ENCODE results near the gene CANT1.

The CANT1 gene

DNA sequence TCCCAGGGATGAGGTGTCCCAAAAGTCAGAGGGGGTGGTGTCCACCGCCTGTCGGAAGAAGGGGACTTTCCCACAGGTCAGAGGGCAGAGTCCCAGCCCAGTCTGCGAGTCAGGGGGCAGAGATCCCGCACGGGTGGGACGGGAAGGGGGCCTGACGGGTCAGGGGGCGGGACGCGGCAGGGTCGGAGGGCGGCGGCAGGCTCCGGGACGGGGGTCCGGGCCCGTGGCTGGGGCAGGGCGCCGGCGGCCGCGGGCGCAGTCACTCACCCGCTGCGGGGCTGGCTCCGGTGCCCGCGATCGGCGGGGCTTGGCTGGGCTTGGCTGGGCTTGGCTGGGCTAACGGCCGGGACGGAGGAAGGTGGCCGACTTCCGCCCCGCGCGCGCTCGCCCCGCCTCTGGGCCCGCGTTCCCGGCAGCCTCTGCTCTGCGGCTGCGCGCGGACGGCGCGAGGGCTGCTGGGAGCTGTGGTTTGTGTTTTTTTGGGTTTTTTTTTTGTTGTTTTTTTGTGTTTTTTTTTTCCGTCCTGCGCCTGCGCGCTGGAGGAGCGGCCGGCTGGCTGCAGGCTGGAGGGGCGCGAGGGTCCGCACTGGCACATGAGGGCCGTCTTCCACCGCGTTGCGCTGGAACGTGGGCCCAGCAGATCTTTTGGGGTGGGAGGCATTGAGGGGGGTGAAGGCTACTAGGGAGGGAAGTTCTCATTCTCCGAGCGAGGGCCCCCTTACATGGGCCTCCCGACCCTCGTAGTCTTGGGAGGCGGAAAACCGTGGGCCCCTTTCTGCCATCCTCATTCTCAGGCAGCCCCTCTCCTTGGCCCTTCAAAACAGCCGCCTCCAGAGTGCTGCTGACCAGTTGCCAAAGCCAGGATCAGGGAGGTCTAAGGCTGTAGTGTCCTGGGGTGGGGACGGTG, at the start of gene CANT1:
Gene CANT1 (minus strand): TSS at position 368 of the 907 bp plus-strand sequence. CDS start 12,142 bp downstream, outside the sequence.
- no peak for FAIRE-seq

DNA sequence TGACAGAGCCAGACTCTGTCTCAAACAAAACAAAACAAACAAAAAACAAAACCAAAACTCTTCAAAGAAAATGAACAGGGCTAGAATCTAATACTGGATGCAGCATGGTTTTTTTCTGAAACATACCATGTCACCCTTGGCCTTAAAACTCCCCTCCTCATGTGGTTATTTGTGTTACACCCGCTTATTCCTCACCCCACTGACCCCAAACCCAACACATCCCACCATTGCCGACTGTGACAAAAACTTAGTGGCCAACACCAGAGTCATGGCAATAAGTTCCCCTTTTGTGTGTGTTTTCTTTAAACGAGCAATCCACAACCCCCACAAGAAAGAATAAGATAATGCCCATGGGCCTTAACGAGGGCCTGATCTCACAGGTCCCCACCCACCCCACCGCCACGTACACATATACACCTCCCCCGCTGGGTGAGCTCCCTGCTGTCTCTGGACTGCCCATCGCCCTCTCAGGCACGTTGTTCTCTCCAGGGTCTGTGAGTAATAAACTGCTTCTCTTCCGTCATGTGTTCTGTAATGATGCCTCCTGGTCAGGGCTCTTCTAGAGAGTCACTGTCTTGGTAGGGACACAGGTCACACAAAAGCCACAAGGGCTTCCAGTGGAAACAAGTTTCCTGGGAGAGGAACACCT, 48.3 kb upstream of the CANT1 start:
- FAIRE-seq: no peak

DNA sequence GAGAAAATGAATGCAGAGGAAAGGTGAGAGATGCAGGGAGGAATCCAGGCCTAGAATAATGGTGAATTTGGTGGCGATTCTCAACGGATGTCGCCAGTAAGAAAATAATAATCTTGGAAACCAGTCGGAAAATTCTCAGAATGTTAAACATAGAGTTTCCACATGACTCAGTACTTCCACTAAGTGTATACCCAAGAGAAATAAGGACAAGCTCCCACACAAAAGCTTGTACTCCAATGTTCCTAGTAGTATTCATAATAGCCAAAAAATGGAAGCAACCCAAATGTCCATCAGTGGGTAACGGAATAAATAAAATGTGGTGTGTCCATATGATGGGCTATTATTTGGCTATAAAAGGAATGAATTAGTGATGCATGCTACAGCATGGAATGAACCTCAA, 45.6 kb upstream of the CANT1 start:
- no peak for FAIRE-seq

DNA sequence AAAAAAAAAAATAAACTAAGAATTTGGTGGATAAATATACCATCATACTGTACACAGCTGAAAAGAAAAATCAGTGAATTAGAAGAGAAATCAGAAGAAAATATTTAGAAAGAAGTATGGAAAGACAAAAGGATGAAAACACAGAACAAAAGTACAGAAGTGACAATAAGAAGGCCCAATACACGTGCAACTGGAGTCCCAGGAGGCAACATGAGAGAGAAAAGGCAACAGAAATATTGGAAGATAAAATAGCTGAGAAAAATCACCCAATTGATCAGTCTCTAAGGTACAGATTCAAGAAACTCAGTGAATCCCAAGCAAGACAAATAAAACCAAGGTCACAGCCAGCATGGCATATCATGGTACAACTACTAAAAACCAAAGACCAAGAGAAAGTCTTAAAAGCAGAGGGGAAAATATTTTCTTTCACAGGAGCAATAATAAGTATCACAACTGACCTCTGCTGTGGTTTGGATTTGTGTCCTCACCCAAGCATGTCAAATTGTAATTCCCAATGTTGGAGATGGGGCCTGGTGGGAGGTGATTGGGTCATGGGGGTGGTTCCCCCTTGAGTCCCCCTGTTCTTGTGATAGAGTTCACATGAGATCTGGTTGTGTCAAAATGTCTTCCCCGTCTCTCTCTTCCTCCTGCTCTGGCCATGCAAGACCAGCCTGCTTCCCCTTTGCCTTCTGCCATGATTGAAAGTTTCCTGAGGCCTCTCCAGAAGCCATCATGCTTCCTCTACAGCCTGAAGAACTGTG, 44.8 kb upstream of the CANT1 start:
- no peak for FAIRE-seq

DNA sequence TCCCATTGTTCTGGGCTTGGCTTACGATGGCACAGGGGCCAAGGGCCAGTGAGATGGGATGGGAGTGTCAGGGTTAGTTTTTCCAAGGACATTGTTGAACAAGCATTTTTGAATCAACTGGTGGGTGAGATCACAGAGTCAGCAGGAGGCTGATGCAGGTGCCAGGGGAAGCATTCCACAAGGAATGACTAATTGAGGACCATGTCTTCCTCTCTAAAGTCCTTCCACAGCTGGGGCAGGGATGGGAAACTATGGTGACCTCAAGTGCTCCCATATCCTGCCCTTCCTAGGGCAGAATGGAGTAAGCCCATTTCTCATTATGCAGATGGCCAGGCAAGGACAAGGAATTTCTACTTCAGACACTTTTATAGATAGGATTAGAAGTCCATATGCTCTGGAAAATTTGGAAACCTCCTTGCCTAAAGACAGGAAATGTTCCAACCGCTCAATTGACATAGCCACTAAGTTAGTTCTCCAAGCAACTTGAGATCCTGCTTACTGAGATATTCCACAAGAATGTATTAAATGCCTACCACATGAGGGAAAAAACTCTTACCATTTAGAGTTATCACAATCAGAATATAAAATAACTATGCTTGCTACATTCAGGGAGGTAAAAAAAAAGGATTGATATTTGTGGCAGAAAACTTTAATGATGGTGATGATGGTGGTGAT, 43.8 kb upstream of the CANT1 start:
- FAIRE-seq: no peak

DNA sequence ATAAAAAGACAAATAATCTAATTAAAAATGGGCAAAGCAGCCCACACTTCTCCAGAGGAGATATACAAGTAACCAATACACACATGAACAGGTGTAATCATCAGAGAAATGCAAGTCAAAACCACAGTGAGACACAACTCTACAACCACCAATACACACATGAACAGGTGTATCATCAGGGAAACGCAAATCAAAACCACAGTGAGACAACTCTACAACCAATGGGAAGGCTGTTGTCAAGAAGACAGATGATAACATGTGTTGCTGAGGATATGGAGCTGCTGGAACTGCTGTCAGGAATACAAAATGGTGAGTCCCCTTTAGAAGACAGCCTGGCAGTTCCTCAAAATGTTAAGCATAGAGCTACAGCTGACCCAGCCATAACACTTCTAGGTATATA, 42.6 kb upstream of the CANT1 start:
- no peak for FAIRE-seq

DNA sequence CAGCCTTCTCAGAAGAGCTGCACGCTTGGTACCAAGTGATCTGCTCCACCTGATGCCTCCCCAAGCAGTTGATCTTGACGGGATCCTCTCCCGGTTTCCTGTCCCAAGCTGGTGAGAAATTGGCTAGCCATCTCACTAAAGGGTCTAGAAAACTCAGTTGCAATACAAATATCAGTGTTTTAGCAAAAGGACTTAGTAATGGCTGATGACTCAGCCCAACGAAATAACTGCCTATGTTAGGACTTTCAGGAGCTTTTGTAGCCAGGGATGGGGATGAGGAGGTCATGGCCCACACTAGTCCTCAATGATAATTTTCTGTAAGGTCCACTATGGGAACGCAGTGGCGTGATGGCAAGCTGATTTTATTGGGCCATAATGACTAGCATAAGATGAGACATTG, 41.7 kb upstream of the CANT1 start:
- FAIRE-seq: no peak

DNA sequence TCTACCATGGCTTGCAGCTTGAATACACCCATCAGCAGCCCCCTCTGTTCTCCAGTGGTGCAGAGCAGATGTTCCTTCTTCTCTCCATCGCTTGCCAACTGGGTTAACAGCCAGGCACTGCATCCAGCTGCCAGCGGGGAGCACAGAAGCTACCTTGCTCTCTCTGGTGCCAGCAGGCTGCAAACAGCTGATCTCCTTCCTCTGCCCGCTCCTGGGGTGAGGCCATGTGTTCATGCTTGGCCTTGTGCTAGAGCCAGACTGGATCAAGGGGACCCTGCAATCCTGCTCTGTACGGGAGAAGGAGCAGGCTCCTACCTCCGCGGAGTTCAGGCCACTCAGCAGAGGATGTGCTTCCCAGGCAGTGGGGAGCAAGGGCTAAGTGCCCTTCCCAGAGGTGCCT, 41.0 kb upstream of the CANT1 start:
- FAIRE-seq: no peak

DNA sequence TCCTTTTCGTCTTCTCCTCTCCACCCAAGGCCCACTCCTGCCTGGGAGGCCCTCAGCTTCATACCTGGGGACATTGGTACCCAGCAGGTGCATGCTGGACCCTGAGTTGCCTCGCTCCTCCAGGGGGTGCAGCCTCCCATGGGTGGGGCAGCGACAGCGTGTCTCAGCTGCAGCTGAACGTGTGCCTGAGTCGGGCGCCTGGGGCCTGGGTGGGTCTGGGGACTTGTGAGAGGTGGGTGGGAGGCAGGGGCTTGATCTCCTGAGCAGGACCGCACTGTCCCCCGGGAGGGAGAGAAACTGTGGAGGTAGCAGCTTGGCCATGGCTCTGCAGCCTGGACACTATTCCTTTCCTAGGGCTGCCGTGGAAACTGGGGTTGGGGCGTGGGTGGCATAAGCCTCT, 40.3 kb upstream of the CANT1 start:
- FAIRE-seq: no peak

DNA sequence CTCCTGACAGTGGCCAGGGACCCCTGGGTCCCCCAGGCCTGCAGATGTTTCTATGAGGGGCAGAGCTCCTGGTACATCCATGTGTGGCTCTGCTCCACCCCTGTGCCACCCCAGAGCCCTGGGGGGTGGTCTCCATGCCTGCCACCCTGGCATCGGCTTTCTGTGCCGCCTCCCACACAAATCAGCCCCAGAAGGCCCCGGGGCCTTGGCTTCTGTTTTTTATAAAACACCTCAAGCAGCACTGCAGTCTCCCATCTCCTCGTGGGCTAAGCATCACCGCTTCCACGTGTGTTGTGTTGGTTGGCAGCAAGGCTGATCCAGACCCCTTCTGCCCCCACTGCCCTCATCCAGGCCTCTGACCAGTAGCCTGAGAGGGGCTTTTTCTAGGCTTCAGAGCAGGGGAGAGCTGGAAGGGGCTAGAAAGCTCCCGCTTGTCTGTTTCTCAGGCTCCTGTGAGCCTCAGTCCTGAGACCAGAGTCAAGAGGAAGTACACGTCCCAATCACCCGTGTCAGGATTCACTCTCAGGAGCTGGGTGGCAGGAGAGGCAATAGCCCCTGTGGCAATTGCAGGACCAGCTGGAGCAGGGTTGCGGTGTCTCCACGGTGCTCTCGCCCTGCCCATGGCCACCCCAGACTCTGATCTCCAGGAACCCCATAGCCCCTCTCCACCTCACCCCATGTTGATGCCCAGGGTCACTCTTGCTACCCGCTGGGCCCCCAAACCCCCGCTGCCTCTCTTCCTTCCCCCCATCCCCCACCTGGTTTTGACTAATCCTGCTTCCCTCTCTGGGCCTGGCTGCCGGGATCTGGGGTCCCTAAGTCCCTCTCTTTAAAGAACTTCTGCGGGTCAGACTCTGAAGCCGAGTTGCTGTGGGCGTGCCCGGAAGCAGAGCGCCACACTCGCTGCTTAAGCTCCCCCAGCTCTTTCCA, 39.5 kb upstream of the CANT1 start:
- no peak for FAIRE-seq

DNA sequence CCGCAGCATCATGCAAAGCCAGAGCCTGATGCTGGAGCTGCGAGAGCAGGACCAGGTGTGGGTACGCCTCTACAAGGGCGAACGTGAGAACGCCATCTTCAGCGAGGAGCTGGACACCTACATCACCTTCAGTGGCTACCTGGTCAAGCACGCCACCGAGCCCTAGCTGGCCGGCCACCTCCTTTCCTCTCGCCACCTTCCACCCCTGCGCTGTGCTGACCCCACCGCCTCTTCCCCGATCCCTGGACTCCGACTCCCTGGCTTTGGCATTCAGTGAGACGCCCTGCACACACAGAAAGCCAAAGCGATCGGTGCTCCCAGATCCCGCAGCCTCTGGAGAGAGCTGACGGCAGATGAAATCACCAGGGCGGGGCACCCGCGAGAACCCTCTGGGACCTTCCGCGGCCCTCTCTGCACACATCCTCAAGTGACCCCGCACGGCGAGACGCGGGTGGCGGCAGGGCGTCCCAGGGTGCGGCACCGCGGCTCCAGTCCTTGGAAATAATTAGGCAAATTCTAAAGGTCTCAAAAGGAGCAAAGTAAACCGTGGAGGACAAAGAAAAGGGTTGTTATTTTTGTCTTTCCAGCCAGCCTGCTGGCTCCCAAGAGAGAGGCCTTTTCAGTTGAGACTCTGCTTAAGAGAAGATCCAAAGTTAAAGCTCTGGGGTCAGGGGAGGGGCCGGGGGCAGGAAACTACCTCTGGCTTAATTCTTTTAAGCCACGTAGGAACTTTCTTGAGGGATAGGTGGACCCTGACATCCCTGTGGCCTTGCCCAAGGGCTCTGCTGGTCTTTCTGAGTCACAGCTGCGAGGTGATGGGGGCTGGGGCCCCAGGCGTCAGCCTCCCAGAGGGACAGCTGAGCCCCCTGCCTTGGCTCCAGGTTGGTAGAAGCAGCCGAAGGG, 38.6 kb upstream of the CANT1 start:
- FAIRE-seq: no peak

DNA sequence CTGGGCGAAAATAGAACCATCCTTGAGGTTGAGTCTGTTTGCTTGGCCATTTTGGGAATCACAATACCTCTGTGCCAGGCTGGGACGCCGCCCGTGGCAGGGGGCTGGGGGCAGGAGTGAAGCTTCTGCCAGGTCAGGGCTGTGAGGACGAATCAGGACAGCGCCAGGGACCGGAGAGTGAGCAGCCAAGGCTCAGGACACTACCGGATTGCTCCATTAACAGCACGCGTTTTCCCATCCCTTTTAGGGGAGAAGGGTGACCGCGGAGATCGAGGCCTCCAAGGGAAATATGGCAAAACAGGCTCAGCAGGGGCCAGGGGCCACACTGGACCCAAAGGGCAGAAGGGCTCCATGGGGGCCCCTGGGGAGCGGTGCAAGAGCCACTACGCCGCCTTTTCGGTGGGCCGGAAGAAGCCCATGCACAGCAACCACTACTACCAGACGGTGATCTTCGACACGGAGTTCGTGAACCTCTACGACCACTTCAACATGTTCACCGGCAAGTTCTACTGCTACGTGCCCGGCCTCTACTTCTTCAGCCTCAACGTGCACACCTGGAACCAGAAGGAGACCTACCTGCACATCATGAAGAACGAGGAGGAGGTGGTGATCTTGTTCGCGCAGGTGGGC, 37.8 kb upstream of the CANT1 start:
- no peak for FAIRE-seq

DNA sequence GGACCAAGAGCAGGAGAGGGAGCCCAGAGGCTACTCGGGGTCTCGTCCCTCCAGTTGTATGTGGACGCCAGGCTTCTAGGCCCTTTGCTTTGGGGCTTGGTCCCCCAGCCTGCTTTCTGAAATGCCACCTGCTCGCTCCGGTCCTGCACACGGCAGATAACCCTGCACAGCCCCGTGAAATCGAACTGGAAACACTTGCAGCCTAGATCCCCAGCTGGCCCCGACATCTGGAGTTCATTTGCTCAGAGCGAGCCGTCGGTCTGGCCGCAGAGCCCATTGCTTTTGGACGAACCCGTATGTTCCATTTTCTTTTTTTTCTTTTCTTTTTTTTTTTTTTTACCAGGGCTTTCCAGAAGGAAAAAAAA, 37.3 kb upstream of the CANT1 start:
- FAIRE-seq: no peak

DNA sequence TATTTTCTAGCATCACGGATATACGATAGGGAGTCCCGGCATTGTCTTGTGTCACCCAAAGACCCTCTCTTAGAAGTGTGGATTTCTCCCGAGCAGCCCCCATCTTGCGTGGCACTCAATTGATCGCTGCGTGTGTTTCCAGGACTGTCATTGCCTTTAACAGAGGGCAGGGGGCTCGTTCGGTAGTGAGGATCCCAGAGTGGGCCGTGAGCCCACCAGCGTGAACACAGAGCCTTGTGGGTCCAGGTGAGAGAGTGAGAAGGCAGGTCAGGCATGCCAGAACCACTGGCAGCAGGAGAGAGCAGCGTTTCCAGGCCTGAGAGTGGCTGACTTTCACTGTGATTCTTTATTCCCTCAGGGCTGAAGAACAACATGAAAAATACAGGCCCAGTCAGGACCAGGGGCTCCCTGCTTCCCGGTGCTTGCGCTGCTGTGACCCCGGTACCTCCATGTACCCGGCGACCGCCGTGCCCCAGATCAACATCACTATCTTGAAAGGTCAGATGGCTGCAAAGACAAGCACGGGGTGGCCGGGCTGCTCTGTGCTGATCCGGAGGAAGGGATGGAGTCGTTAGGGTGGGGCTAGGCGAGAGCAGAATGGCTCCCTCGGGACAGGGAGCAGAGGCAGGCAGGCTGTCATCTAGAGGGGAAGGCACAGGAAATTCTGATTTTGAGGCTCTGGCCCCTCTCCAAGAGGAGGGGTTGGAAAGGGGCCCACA, 36.8 kb upstream of the CANT1 start:
- FAIRE-seq: no peak

DNA sequence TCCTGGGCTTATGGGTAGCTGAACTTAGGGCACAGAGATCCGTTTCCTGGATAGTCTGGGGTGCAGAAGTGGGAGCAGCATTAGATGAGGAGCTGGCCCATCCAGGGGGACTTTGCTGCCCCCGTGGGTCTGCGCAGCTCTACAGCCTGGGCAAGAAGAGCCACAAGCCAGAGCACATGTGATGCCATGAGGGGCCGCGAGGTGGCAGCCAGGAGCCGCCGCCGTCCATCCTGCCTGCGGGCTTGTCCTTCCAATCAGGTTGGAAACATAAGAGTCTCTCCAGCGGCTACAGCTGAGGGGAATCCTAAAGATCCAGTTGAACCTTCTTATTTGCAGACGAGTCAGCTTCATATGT, 36.3 kb upstream of the CANT1 start:
- FAIRE-seq: no peak

DNA sequence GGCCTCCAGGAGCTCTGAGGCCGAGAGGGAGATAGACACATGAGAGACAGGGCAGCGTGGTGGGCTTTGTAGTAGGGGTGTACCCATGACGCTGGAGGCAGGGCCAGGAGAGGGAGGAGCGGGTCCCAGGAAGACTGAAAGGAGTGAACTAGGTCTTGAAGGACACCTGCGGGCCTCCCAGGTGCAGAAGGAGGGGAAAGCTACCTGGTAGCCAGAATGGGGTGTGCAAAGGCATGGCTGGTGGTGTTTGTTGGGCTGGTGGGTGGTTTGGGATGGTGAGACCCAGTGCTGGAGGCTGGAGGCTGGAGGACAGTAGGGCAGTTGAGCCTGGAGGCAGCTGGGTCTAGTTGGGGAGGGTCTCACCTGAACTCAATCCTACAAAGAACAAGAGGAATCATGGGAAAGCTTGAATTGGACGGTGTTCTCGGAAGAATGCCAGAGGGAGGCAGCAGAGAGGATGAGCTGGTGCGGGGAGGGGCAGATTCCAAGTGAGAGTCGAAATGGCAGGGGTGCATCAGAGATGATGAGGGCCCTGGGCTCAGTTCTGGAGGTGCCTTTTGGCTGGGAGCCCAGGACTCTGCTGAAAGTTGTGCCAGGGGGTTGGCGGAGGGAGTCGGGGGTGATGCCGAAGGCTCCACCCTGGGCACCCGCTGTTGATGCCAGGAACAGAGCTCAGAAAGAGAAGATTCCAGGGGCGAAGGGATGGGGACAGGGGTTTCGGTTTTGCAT, 35.6 kb upstream of the CANT1 start:
- FAIRE-seq: no peak

DNA sequence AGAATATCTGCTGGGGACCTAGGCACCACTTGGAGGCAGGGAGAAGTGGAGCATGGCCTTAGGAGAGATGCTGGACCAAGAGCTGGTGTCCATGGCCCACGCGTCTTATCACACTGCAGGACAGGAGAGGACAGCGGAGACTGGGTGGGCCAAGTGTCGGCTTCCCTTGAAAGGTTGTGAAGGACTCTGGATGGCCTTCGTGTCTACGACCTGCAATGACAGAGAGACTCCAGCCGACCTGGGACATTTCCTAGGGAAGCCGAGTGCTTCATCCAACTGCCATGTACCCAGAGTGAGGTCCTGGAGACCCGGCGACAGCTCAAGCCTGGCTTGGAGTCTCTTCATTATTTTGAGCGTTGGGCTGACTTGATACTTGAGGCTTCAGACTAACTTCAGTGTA, 34.9 kb upstream of the CANT1 start:
- no peak for FAIRE-seq

DNA sequence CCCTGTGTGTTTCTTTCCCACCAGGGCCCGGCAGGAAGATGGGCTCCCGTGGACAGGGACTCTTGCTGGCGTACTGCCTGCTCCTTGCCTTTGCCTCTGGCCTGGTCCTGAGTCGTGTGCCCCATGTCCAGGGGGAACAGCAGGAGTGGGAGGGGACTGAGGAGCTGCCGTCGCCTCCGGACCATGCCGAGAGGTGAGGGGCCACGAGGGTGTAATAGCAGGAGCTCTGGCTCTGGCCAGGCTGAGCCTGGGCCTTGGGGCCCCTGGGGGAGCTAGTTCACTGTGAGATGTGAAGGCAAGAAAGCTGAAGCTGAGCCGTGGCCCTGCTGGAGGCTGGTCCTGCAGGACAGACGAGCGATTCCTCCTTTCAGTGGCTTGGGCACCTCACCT, 34.4 kb upstream of the CANT1 start:
- FAIRE-seq: no peak

Data from colon (tissue), 2 donors.